KOPT-K1 (cell line): Measurements from ENCODE around the gene SMPD2.
A peak's percentile ranks its signal among the peaks of the same experiment; 100 is the strongest.

Source experiments
- H3K27ac ChIP-seq: fragments of 200-600 bp; sonication (generic); 2 replicates; pipeline ENCODE4 v1.5.1; 2016; ENCODE audit warnings: antibody characterized with exemption, mild to moderate bottlenecking, low read depth, low read length; ENCODE audit not compliant: poor library complexity, severe bottlenecking
- H3K36me3 ChIP-seq: fragments of 200-600 bp; sonication (generic); 2 replicates; pipeline ENCODE4 v1.5.1; 2017; ENCODE audit warnings: antibody characterized with exemption, mild to moderate bottlenecking, low read length, moderate library complexity; ENCODE audit not compliant: insufficient read depth
- H3K9me3 ChIP-seq: fragments of 200-600 bp; sonication (generic); 2 replicates; pipeline ENCODE4 v1.5.1; 2017; ENCODE audit warnings: antibody characterized with exemption, low read length, mild to moderate bottlenecking; ENCODE audit not compliant: insufficient read depth, poor library complexity, severe bottlenecking

Gene SMPD2

DNA sequence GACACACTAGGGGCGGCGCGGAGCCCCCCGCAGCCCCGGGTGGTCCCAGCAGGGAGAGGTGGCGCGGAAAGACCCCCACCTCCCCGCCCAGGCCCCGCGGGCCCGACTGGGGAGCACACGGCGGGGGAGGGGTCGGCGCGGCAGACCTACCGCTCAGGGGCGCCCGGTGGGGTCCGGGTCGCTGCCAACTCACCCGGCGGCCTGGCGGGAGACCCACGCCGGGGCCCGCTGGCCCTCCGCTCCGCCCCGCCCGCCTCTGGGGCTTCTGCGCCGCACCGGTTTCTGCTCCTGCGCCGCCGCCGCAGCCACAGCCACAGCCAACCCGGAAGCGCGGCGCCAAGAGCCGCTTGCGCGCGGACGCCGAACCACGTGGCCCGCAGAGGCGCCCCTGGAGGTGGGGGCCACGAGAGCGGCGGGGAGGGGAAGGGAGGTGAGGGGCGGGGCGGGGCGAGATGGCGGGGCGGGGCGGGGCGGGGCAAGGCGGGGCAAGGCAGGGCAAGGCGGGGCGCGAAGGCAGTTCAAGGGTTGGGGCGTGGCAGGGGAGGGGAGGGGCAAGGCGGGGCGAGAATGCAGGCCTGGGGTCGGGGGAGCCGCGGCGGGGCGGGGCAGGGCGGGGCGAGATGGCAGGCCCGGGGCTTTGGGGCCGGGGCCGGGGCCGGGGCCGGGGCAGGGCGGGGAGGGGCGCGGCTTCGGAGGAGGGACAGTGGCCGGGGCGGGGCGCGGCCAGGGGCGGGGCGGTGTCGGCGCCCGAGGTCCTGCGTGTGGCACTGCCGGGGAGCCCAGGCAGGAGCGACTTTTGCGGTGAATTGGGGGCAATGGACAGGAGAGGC is 42.6 kb downstream of the SMPD2 start, which contains the start of gene ZBTB24:
ZBTB24 (minus strand) TSS at position 315 of the 830 bp plus-strand sequence. CDS start 1,193 bp downstream, outside the sequence.
- no peaks in the 10 kb centered on the region for H3K9me3 ChIP-seq
- peak within 1 kb of the TSS; percentile 78 for H3K27ac ChIP-seq
- peaks cover 38% of the 10 kb centered on the region for H3K36me3 ChIP-seq

DNA sequence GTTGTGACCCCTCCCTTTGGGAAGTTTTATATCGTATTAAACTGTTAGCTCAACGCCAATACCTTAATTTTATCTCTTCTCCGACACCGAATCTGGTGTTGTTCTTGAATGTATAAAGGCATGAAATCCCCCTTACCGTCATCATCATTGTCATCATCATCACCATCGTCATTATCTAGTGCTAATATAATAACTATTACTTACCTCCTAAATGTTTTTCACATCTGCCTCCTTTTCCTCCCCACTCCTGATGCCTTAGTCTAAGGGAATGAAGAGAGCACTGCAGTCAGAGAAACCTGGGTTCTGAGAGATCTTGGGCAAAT is 43.2 kb downstream of the SMPD2 start:
- H3K27ac ChIP-seq: no peak overlapping the region
- H3K9me3 ChIP-seq: no peaks in the 10 kb centered on the region
- H3K36me3 ChIP-seq: peaks cover 32% of the 10 kb centered on the region

DNA sequence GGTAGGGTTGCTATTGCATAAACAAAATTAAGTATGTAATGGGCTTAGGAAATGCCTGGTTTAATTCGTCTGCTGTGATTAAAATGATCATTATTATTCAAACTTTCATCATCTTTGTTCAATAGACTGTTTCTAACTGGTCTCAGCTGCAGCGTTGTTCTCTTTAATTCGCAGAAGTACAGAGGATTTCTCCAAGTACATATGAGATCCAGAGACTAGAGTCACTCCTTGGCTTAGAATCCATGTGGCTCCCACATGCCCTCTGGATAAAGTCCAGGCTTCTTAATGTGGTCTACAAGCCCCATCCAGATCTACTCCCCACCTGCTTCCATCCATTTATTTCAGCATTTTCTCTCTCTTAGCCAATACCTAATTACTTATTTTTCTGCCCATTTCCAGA is 43.6 kb downstream of the SMPD2 start:
- H3K27ac ChIP-seq: no peak overlapping the region

DNA sequence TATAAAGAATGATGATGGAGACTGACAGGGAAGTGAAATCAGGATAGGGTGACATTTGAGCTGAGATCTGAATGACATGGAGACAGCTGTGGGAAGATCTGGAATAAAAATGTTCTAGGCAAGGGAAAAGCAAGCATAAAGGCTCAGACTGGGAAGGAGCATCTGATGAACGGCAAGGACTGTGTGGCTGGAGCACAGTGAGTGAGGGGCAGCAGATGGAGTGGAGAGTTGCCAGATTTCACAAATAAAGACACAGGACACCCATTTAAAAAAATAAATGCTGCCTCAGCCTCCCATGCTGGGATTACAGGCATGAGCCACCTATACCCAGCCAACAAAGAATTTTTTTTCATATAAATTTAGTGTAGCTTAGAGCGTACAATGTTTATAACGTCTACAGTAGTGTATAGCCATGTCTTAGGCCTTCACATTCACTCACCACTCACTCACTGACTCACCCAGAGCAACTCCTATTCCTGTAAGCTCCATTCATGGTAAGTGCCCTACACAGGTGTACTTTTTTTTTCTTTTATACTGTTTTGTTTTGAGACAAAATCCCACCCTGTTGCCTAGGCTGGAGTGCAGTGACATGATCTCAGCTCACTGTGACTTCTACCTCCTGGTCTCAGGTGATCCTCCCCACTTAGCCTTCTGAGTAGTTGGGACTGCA is 44.9 kb downstream of the SMPD2 start:
- peaks cover 15% of the 10 kb centered on the region for H3K36me3 ChIP-seq
- H3K9me3 ChIP-seq: no peaks in the 10 kb centered on the region
- no peak overlapping the region for H3K27ac ChIP-seq

More for the DNA sequence above, 43.6 kb downstream of the SMPD2 start:
- peaks cover 28% of the 10 kb centered on the region for H3K36me3 ChIP-seq
- H3K9me3 ChIP-seq: no peaks in the 10 kb centered on the region

DNA sequence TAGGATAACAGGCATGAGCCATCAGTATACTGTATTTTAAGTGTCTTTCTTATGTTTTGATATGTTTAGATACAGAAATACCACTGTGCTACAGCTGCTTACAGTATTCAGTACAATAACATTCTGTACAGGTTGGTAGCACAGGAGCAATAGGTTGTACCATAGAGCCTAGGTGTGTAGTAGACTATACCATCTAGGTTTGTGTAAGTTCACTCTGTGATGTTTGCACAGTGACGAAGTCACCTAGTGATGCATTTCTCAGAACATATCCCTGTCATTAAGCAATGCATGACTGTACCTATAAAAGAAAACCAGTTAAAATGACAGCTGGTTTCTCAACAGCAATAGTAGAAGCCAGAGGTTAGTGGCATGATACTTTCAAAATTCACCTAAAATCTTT is 45.5 kb downstream of the SMPD2 start:
- Histone ChIP-seq H3K9me3 (no peaks in the 10 kb centered on the region), H3K36me3 (peaks cover 8% of the 10 kb centered on the region), H3K27ac (no peak overlapping the region)

DNA sequence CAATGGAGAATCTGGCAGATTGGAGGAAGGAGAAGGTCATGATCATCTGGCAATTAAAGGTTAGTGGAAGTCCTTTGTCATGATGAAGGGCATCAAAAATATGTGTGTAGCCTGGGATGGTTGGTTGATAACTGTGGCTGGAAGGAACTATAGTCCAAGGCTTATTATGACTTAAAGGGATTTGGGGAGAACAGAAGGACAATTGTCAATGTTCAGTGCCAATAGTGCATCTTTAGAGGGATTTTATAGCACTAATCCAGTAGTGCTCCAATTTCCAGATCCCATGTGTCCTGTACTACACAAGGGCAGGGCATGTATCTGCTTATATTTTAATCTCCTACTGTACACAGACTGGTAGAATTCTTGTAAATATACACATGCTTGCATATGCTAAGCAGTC is 47.5 kb downstream of the SMPD2 start:
- Histone ChIP-seq H3K27ac (no peak overlapping the region), H3K36me3 (no peaks in the 10 kb centered on the region), H3K9me3 (no peaks in the 10 kb centered on the region)

DNA sequence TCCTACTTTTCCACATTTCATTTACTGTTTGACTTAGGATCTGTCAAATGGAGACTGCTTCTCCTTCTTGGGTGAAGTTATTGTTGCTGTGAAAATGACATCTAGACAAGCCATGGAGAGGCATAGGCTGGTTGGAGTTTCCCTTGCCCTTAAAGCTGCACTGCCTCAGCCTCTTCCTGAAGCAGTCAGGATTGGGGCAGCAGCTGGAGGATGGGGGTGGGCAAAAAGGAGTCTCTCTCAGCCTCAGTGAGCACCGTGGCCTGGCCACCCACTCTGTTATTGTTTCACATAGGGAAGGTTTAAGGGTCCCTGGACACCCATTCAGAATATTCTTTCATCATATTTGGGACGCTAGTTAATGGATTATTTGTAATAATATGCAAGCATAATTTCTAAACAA is 50.2 kb downstream of the SMPD2 start:
- H3K9me3 ChIP-seq: no peaks in the 10 kb centered on the region
- no peaks in the 10 kb centered on the region for H3K36me3 ChIP-seq
- H3K27ac ChIP-seq: peak overlapping the region; percentile 46

DNA sequence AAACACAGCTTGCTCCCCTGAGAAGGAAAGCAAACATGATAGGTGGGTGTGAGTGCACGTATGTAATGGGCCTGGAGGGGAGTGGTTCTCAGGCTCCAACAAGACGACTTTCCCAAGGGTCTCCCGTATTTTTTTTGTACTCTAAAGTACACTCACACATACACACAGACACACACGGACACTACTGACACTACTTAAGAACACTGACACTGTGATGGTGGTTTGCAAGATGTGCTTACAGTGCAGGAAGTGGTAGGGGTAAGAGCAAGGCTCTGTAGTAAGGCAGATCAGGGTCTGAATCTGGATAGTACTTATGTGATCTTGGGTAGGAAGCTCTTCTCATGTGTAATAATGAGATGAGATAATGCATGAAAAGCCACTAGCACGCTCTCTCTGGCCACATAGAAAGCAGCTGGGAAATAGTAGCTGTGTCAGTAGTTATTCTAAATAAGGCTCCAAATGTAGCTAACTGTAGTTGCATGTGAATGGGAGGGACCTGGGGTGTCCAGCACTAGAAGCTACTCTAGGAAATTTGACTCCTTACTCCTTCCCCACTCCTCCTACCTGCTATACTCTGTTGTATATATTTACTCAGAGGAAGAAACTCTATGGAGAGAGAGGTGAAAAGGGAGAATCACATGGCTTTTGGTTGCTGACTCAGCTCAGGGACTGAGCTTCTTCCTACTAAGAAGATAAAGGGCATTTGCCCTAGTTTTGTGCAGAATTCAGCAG is 50.8 kb downstream of the SMPD2 start:
- H3K27ac ChIP-seq: peak overlapping the region; percentile 46
- H3K36me3 ChIP-seq: no peaks in the 10 kb centered on the region

More for the DNA sequence above, 50.8 kb downstream of the SMPD2 start:
- no peaks in the 10 kb centered on the region for H3K9me3 ChIP-seq
